Testis (tissue), 3 donors: ENCODE results near the gene PSMB9. TPM values are rescaled to one million over a fixed set of nuclear protein-coding genes. Genes with fewer than 3 reads are reported as not detected.

Experiments used
- DNase-seq: peaks from one replicate; pipeline ENCODE4 v3.0.0-alpha.2; 2019
- H3K27ac ChIP-seq, 2 donors: fragments of 200-600 bp; sonication (generic); one replicate each; pipeline ENCODE4 v1.5.1; 2019
- H3K27me3 ChIP-seq: fragments of 200-600 bp; sonication (generic); one replicate; pipeline ENCODE4 v1.5.1; 2019
- H3K36me3 ChIP-seq: fragments of 200-600 bp; sonication (generic); one replicate; pipeline ENCODE4 v1.5.1; 2017; ENCODE audit warnings: low read depth; ENCODE audit errors: missing control alignments
- H3K4me1 ChIP-seq: fragments of 200-600 bp; sonication (generic); one replicate; pipeline ENCODE4 v1.5.1; 2019
- H3K4me3 ChIP-seq, 2 donors: fragments of 200-600 bp; sonication (generic); one replicate each; pipeline ENCODE4 v1.5.1; 2017 to 2019
- H3K9me3 ChIP-seq: fragments of 200-600 bp; sonication (generic); one replicate; pipeline ENCODE4 v1.5.1; 2017
- POLR2A ChIP-seq: fragments of 450-650 bp; IDR thresholded peaks from one replicate; pipeline ENCODE4 v1.6.1; 2017; ENCODE audit warnings: antibody characterized with exemption, mild to moderate bottlenecking, moderate library complexity
- WGBS, 2 donors: methylation state at CpG; one replicate each; pipeline ENCODE4 v1.1.5; 2018; 5-methylcytosine and 5-hydroxymethylcytosine counted together
- intact Hi-C: fragments of 100-400 bp; cut with DNase I; formaldehyde crosslinking; loops from one replicate; pipeline ENCODE4 v1.15.1; 2023; ENCODE audit warnings: low total_unique reads
- polyA plus RNA-seq: library from polyadenylated mRNA; stranded (reverse); fragments of 350-450 nt; fragmentation: Illumina TruSeq; extraction: RNeasy Lipid Tissue Mini Kit (QIAGEN cat#74804); gene quantifications from one replicate; pipeline ENCODE4 v1.2.3, GENCODE V29; 2014; ENCODE audit warnings: low read depth, low replicate concordance; ENCODE audit not compliant: insufficient read depth
- total RNA-seq, 2 donors: library from RNA; depleted of rRNA; stranded (reverse); fragments of >200 nt; gene quantifications; one replicate each; pipeline ENCODE4 v1.2.3, GENCODE V29; 2016
- TF ChIP-seq, protein P1 (sequence below), 3 experiments: fragments of 450-650 bp in 2 of 3; fragments of 200-600 bp in 1 of 3; sonication (generic) in 1 of 3; IDR thresholded peaks; one replicate each; pipeline ENCODE4 v1.5.1; 2016 to 2019; ENCODE audit warnings: antibody characterized with exemption in 3 of 3, mild to moderate bottlenecking in 2 of 3, moderate library complexity in 1 of 3

Gene PSMB9
- total and polyA plus RNA-seq, 3 donors from 2014 or later = 6.2 to 29.7 (median 7.9) TPM

DNA sequence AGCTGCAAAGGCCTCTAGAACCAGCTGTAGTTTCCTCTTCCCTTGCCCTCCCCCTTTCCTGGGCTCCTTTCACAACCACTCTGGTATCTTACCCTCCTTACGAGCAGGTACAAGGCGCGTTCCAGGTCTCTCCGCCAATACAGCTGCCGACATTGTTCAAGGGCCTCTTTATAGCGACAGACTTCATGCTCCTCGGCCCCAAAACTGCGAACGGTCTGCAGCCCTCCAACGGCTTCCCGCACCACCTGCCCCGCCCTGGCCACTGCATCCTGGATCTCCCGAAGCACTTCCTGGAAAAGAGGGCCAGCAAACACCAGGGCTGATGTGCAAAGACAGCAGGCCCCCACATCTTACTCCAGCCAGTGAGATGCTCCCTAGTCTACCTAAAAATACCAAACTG, 21.5 kb upstream of the PSMB9 start:
- 85 to 90% methylated on average over 12 to 13 of the region's 13 CpGs for WGBS, 2 donors
- H3K4me1 ChIP-seq = peaks cover under 1% of the 10 kb centered on the region
- H3K27ac ChIP-seq = no peak overlapping the region
- no peaks in the 10 kb centered on the region for H3K27me3 ChIP-seq
- no peaks in the 10 kb centered on the region for H3K9me3 ChIP-seq
- H3K4me3 ChIP-seq = no peak overlapping the region
- intact Hi-C loops = no loop called here
- DNase-seq = no peak
- TF ChIP-seq, protein P1, sequence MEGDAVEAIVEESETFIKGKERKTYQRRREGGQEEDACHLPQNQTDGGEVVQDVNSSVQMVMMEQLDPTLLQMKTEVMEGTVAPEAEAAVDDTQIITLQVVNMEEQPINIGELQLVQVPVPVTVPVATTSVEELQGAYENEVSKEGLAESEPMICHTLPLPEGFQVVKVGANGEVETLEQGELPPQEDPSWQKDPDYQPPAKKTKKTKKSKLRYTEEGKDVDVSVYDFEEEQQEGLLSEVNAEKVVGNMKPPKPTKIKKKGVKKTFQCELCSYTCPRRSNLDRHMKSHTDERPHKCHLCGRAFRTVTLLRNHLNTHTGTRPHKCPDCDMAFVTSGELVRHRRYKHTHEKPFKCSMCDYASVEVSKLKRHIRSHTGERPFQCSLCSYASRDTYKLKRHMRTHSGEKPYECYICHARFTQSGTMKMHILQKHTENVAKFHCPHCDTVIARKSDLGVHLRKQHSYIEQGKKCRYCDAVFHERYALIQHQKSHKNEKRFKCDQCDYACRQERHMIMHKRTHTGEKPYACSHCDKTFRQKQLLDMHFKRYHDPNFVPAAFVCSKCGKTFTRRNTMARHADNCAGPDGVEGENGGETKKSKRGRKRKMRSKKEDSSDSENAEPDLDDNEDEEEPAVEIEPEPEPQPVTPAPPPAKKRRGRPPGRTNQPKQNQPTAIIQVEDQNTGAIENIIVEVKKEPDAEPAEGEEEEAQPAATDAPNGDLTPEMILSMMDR (IDR thresholded peaks at IDR 0.05) = no peak
- H3K36me3 ChIP-seq = no peaks in the 10 kb centered on the region

GRCh38 chr6:32833664-32834063, 20.3 kb upstream of the PSMB9 start:
- Histone ChIP-seq H3K9me3 (no peaks in the 10 kb centered on the region), H3K4me3 (no peak overlapping the region), H3K4me1 (peaks cover 4% of the 10 kb centered on the region), H3K27ac (no peak overlapping the region), H3K27me3 (no peaks in the 10 kb centered on the region), H3K36me3 (no peaks in the 10 kb centered on the region)
- TF ChIP-seq, protein P1 (IDR thresholded peaks at IDR 0.05) = no peak
- no peak for TF ChIP-seq POLR2A
- DNase-seq = no peak
- 85 to 87% methylated on average over 5 of the region's 5 CpGs for WGBS, 2 donors
- intact Hi-C loops = no loop called here

DNA sequence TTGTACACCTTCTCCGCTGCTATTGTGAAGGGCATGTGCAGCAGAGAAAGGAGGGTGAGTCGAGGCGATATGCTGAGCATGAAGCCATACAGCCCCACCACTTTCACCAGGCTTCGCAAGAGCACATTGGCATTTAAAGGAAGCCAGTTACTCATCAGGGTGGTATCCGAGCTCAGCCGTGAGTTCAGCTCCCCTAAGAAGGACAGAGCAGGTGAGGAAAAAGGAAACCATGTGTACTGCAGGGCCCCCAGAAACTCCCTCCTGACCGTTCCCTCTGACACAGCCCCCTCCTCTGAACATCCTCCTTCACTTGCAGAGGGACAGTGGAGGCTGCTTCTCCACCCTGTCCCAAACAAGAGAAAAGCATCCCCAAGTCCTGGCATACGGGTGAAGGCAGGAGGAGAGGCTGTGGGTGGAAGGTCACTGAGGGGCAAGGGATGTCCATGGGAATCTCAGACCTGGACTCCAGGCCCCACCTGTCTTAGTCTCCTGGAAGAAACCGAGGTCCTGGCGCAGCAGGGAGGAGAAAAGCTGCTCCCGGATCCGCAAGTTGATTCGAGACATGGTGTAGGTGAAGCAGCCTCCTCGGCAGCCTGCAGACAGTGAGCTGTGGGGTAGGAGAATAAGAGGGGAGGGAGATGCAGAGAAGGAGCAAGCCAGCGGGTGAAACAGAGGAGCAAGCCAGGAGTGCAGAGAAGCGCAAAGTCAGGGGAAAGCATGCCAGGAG, 18.7 kb upstream of the PSMB9 start:
- no peaks in the 10 kb centered on the region for H3K36me3 ChIP-seq
- H3K4me1 ChIP-seq = peaks cover 8% of the 10 kb centered on the region
- TF ChIP-seq, protein P1 (IDR thresholded peaks at IDR 0.05) = no peak
- TF ChIP-seq POLR2A = no peak
- no peaks in the 10 kb centered on the region for H3K9me3 ChIP-seq
- whole genome bisulfite sequencing, 2 donors = 95 to 96% methylated on average over 16 of the region's 16 CpGs
- no peak overlapping the region for H3K27ac ChIP-seq
- DNase-seq = no peak
- H3K4me3 ChIP-seq = no peak overlapping the region
- intact Hi-C loops = no loop called here
- no peaks in the 10 kb centered on the region for H3K27me3 ChIP-seq

- WGBS, 2 donors = 79 to 91% methylated on average over 2 of the region's 2 CpGs
- Histone ChIP-seq H3K4me1 (peaks cover 8% of the 10 kb centered on the region), H3K9me3 (no peaks in the 10 kb centered on the region), H3K27ac (no peak overlapping the region), H3K36me3 (no peaks in the 10 kb centered on the region), H3K27me3 (no peaks in the 10 kb centered on the region), H3K4me3 (no peak overlapping the region)
- TF ChIP-seq POLR2A = no peak
- intact Hi-C loops = no loop called here
- no peak for DNase-seq
Observed at GRCh38 chr6:32836873-32837272, 17.1 kb upstream of the PSMB9 start.

GRCh38 chr6:32837651-32838113, 16.3 kb upstream of the PSMB9 start:
- H3K27ac ChIP-seq = peak overlapping the region; percentile 75 to 98
- no peaks in the 10 kb centered on the region for H3K27me3 ChIP-seq
- intact Hi-C loops = no loop called here
- H3K4me1 ChIP-seq = peaks cover 9% of the 10 kb centered on the region
- whole genome bisulfite sequencing, 2 donors = 13 to 19% methylated on average over 4 to 12 of the region's 12 CpGs
- H3K4me3 ChIP-seq = peak overlapping the region; percentile 72 to 85
- H3K36me3 ChIP-seq = no peaks in the 10 kb centered on the region
- TF ChIP-seq, protein P1 (IDR thresholded peaks at IDR 0.05) = no peak
- TF ChIP-seq POLR2A = no peak
- H3K9me3 ChIP-seq = no peaks in the 10 kb centered on the region
- DNase-seq = no peak
